Mucosa of gallbladder (tissue), 1 donor: ENCODE measurements around the gene GRID2. TPM values are rescaled to one million over a fixed set of nuclear protein-coding genes. Genes with fewer than 3 reads are reported as not detected.

Experiments
- DNase-seq: peaks from one replicate; pipeline ENCODE4 v3.0.0-alpha.2; 2020; ENCODE audit warnings: low spot score
- total RNA-seq: library from RNA; stranded (reverse); gene quantifications from one replicate; pipeline ENCODE4 v1.2.1, GENCODE V29; 2021
- donor health status: DM: no; HTN: no; CAD: no.

Gene GRID2
- total RNA-seq, 1 donor from 2014 or later = 0.03 TPM

GRCh38 chr4:93407493-93408275 lies 1103.9 kb downstream of the GRID2 start:
- DNase-seq = no peak

- no peak for DNase-seq
Observed at GRCh38 chr4:93409035-93409434, 1105.3 kb downstream of the GRID2 start.

GRCh38 chr4:93414041-93414550 lies 1110.3 kb downstream of the GRID2 start:
- no peak for DNase-seq

GRCh38 chr4:93416344-93417128 lies 1112.8 kb downstream of the GRID2 start:
- no peak for DNase-seq

GRCh38 chr4:93431371-93431770 lies 1127.6 kb downstream of the GRID2 start:
- no peak for DNase-seq

GRCh38 chr4:93433840-93434239 lies 1130.1 kb downstream of the GRID2 start:
- DNase-seq = no peak

GRCh38 chr4:93436000-93436626 lies 1132.3 kb downstream of the GRID2 start:
- no peak for DNase-seq

- DNase-seq = no peak
Observed at GRCh38 chr4:93437991-93438390, 1134.2 kb downstream of the GRID2 start.

GRCh38 chr4:93444860-93445259 lies 1141.1 kb downstream of the GRID2 start:
- no peak for DNase-seq

- DNase-seq = no peak
Observed at GRCh38 chr4:93446038-93446437, 1142.3 kb downstream of the GRID2 start.

- DNase-seq = no peak
Observed at GRCh38 chr4:93448691-93449293, 1145.0 kb downstream of the GRID2 start.

GRCh38 chr4:93451954-93452353 lies 1148.2 kb downstream of the GRID2 start:
- no peak for DNase-seq

GRCh38 chr4:93461541-93461940 lies 1157.8 kb downstream of the GRID2 start:
- no peak for DNase-seq

GRCh38 chr4:93466446-93466845 lies 1162.7 kb downstream of the GRID2 start:
- DNase-seq = no peak

- no peak for DNase-seq
Observed at GRCh38 chr4:93467484-93468155, 1163.9 kb downstream of the GRID2 start.

- no peak for DNase-seq
Observed at GRCh38 chr4:93469560-93469959, 1165.8 kb downstream of the GRID2 start.

GRCh38 chr4:93475730-93476129 lies 1172.0 kb downstream of the GRID2 start:
- DNase-seq = no peak

GRCh38 chr4:93478805-93479204 lies 1175.0 kb downstream of the GRID2 start:
- DNase-seq = no peak

GRCh38 chr4:93480452-93480851 lies 1176.7 kb downstream of the GRID2 start:
- DNase-seq = no peak

- no peak for DNase-seq
Observed at GRCh38 chr4:93495346-93495745, 1191.6 kb downstream of the GRID2 start.

GRCh38 chr4:93501244-93501643 lies 1197.5 kb downstream of the GRID2 start:
- DNase-seq = no peak
